HL-60/S4 (cell line): ENCODE results near the gene PNMT.

Source experiments
- in situ Hi-C: fragments of 300-500 bp; cut with MboI; formaldehyde crosslinking; loops from 2 replicates; pipeline ENCODE4 v1.14.3; 2022; ENCODE audit warnings: low sequenced_read_pairs

The PNMT gene

DNA sequence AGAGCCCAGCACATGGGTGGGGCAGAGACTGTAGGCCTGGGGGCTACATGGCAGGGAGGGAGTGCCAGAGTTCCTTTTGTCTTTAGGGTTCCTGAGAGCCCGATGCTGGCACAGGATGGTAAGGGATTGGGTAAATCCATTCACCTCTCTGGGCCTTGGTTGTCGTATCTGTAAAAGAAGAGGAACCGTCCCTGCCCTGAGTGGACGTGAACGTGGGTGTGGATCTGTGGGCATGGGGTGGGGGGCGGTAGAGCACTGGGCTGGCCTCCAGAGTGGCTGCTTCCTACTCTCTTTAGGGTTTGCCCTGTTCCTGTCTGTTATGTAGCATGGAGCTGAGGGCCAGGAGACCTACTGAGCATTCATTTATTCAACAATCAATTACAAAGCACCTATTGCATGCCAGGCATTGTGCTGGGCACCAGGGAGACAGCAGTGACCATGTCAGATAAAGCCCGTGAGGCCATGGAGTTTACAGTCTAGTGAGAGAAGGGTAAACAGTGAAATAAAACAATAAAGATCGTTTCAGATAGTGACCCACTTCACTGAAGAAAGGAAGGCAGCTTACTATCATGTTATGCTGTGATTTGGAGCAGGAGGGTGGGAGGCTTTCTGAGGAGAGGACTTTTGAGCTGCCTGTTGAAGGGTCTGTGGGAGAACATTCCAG, 16.2 kb upstream of the PNMT start:
- in situ Hi-C loops = no loop called here

DNA sequence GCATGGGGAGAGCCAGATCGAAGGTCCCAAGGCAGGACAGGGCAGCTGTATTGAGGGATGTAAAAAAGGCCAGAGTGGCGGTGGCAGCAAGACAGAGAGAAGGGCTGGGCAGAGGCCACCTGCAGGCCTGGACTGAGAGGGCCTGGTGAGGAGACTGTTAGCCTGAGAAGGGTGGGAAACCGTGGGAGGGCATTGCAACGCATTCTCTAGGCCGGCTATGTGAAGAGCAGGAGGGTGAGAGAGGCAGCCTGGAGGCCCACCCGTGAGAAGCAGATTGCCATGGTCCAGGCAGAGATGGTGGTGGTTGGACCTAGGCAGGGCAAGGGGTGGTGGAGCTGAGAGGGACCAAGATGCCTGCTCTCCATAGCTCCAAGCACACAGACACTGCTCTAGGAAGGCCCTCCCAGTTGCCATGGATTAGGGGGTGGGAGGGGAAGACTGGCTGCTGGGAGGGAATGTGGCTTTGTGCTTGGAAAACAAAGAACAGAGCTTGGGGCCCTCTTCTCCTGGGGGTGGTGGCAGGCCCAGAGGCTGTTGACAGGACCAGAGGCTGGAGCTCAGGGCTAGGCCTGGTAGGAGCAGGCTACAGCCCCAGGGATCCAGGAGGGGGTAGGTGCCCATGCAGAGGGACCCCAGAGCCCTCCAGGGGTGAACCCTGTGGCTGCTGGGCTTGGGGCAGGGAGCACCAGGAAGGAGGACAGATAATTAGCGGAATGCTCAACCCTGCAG, 15.5 kb upstream of the PNMT start:
- in situ Hi-C loops = no loop called here

DNA sequence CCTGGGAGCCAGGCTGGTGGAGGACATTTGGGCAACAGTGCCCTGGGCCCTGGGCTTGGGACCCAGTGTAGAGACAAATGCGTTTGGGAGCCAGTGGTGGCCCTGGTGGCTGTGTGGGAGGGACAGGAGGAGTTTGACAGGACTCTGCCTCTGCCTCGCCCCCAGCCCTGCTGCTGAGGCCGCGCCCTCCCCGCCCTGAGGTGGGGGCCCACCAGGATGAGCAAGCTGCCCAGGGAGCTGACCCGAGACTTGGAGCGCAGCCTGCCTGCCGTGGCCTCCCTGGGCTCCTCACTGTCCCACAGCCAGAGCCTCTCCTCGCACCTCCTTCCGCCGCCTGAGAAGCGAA, 15.0 kb upstream of the PNMT start:
- in situ Hi-C loops = no loop called here

DNA sequence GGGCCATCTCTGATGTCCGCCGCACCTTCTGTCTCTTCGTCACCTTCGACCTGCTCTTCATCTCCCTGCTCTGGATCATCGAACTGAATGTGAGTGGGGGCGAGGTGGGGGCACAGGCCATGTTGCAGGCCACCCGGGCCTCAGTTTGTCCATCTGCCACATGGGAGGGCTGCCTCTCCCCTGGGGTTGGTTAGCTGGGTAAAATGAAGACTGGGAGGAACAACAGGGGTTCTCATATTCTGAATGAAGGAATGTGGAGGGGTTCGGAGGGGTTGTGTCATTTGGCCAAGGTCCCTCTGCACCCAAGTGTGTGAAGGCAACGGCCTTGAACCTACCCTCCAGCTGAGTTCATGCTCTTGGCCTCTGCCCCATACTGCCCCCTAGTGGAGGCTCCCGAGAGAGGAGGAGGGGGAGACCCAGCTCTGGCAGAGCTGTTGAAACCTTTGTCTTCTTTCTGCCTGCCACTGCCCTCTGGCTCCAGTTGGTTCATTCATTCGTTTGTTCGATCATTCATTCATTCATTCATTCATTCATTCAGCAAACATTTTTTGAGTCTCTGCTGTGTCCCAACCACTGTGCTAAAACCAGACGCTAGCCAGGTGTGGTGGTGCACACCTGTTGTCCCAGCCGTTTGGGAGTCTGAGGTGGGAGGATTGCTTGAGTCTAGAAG, 14.5 kb upstream of the PNMT start:
- in situ Hi-C loops = no loop called here

DNA sequence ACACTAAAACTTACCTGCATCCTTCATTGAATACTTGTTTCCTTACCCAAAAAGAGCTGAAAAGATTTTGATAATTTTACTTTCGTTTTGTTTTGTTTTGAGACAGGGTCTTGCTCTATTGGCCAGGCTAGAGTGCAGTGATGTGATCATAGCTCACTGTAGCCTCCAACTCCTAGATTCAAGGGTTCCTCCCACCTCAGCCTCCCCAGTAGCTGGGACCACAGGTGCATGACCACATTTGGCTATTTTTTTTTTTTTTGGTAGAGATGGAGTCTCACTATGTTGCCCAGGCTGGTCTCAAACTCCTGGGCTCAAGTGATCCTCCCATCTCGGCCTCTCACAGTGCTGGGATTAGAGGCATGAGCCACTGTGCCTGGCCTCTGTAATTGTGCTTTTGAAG, 13.1 kb upstream of the PNMT start:
- in situ Hi-C loops = no loop called here

DNA sequence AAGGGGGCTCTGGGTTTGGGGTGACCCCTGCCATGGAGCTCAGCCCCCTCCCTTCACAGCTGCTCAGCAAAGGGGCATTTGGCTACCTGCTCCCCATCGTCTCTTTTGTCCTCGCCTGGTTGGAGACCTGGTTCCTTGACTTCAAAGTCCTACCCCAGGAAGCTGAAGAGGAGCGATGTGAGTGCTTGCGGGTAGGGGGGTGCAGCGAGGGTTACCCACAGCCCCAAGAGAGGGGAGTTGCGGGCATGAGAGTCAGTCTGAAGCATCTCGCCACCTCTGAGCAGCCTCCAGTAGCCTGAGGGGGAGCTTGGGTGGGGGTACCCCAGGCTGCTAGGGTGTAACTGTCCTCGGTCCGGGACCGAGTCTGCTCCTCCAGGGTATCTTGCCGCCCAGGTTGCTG, 9.9 kb upstream of the PNMT start:
- in situ Hi-C loops = no loop called here

DNA sequence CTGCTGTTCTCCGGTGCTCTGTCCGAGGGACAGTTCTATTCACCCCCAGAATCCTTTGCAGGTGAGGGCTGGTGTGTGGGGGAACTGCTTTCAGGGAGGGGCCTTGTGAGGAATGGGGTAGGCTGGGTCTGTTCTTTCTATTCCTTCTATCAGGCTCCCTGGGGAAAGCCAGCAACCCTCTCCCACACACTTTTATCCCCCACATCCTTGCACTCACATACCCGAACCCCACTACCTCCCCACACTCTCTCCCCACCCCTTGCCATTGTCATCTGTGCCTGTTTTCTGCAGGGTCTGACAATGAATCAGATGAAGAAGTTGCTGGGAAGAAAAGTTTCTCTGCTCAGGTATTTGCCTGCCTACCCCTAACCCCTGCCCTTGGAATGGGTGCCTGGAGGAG, 9.5 kb upstream of the PNMT start:
- in situ Hi-C loops = no loop called here

DNA sequence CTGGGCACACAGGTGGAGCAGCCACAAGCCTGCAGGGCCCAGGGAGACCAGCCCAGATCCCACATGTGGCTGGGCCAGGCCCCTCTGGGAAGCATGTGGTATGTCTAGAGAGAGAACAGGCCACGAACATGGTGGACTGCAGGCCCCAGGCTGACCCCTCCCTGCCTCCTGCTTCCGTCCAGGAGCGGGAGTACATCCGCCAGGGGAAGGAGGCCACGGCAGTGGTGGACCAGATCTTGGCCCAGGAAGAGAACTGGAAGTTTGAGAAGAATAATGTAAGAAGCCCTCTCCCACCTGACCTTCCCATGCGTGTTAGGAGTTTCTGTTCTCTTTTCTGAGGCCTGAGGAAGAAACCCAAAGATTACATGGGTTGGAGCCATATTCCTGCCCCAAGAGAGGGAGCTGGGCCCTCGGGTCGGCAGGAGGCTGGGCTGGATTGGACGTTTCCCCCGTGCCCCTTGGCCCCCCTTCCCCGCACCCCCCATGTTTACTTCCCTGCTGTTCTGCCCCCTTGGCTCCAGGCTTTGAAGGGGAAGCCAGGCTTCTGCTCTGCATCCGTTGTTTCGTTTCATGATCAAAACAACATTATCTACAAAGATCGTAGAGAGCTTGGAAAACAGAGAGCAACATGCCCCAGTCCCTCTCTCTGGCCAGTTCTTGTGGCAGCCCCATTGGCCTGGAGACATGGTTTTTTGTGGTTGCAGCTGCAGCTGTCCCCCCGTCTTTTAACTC, 8.8 kb upstream of the PNMT start:
- in situ Hi-C loops = no loop called here

DNA sequence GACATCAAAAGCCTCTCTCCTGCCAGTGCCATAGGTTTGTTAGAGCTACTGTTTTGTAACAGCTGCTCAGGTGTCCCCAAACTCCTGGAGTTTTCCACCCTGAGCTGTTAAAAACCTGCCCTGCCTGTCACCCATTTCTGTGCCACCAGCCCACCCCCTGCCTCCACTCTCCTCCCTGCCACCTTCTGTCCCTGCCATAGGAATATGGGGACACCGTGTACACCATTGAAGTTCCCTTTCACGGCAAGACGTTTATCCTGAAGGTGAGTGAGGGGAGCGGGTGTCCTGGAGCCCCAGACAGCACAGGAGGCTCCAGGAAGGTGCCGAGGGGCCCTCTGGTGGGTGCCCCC, 8.3 kb upstream of the PNMT start:
- in situ Hi-C loops = no loop called here

DNA sequence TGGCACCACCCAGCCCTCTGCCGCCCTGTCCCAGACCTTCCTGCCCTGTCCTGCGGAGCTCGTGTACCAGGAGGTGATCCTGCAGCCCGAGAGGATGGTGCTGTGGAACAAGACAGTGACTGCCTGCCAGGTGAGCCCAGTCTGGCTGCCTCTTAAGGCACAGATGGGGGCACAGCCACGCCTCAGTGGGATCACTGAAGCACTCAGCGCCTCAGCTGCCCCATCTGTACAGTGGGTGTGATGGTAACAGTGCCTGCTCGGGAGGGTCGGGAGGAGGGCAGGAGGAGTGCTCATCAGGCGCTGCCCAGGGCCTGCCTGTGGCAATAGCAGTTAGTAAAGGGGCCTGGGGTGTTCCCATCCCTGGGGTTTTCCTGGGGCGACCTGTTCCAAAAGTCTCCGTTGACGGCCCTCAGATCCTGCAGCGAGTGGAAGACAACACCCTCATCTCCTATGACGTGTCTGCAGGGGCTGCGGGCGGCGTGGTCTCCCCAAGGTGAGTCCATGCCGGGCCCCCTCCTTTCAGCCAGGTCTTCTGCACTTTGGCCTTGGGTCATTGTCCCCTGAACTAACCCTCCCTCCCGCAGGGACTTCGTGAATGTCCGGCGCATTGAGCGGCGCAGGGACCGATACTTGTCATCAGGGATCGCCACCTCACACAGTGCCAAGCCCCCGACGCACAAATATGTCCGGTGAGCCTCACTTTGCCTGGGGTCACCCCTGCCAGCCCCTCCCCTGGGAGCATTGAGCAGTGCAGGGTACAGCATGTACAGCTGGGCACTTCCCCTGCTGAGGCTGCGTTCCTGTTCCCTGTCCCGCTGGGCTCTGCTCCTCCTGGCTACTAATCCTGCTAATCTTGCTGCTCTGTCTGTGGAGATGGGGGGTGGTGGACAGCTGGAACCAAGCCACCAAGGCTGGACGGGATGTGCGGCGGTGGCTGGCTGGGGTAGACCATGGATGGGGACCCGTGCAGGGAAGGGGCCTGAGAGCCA, 7.6 kb upstream of the PNMT start:
- in situ Hi-C loops = no loop called here

DNA sequence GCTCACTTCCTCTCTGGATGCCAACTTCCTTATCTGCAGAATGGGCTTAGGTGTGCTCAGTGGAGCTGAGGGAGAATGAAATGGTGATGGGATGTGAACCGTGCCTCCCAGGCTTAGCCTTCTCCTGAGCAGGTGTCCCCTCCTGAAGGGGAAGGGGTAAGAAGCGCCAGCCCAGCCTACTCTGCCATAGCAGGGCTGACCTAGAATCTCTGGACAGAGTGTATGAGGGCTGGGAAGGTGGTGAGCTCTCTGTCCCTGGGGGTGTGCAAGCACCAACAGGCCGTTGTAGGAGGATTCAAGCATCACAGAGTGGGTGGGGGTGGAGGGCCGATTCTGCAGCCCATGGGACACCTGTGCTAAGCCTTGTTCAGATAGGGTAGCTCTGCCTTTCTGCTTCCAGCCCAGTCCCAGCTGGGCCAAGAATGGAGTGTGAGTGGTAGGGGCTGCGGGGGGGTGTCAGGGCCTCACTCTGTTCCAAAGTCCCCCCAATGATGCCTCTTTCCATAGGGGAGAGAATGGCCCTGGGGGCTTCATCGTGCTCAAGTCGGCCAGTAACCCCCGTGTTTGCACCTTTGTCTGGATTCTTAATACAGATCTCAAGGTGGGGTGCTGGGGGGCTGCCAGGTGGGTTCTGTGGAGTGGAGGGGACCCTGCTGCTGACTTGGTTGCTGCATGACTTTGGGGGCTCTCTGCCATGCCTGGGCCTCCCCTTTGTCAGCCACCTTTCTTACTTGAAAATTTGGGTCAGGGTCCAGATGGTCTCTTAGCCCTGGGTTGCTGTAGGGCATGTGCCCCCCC, 6.3 kb upstream of the PNMT start:
- in situ Hi-C loops = no loop called here

DNA sequence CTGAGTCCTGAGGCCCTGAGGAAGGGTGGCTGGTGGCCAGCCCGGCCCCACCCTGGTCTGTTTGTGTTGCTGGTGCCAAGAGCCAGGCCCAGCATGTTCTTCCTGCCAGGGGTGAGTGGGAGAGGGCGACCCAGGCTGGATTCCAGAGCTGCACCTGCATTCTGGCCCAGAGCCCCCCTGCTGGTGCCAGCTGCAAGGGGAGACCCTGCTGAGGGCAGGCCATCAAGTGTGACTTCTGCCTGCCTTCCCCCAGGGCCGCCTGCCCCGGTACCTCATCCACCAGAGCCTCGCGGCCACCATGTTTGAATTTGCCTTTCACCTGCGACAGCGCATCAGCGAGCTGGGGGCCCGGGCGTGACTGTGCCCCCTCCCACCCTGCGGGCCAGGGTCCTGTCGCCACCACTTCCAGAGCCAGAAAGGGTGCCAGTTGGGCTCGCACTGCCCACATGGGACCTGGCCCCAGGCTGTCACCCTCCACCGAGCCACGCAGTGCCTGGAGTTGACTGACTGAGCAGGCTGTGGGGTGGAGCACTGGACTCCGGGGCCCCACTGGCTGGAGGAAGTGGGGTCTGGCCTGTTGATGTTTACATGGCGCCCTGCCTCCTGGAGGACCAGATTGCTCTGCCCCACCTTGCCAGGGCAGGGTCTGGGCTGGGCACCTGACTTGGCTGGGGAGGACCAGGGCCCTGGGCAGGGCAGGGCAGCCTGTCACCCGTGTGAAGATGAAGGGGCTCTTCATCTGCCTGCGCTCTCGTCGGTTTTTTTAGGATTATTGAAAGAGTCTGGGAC, 5.5 kb upstream of the PNMT start:
- in situ Hi-C loops = no loop called here

DNA sequence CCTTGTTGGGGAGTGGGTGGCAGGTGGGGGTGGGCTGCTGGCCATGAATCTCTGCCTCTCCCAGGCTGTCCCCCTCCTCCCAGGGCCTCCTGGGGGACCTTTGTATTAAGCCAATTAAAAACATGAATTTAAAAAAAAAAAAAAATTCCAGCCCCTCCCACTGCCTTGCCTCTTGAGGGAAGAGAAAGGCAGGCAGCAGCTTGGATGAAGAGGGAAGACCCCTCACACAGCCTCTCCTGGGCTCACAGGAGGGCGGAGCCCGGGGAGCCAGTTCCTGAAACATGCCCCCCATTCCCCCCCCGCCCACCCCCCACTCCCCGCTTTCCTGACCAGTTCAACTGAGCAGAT, 4.9 kb upstream of the PNMT start:
- in situ Hi-C loops = no loop called here

DNA sequence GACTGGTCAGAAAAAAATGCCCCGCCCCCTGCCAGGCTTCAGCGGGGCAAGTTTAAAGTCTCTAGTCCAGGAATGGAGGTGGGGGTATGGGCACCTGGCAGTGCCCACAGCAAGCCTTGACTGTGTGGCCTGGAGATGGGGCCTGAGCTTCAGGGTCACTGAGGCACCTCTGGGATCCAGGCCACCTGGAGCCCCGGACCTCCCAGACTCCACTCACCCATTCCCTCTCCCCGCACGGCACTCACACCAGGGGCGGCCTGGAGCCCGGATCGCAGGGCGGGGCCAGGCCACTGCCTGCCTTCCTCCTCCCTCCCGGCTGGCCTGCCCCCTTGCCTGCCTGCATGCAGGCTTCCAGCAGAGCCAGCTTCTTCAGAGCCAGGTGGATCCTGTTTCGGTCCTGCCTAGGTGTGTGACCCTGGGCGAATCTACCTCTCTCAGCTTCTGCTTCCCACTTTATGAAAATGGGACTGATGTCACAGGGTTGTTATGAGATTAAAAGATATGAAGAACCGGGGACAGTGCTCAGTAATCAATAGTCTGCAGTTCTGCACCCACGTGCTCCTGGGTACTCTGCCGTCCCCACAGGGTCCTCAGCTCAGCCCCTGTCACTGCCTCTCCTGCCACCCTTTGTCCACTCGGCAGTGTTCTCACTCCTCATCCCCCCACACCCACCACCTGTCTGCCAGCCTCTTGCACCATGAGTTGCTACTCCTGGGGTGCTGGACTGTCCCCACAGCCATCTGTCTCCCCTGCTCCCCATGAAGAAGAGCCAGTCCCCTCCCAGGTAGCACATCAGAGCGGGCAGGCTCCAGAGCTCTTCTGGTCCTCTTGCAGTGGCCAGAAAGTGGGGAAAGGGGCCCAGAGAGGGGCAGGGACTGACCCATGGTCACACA, 4.3 kb upstream of the PNMT start:
- in situ Hi-C loops = no loop called here

DNA sequence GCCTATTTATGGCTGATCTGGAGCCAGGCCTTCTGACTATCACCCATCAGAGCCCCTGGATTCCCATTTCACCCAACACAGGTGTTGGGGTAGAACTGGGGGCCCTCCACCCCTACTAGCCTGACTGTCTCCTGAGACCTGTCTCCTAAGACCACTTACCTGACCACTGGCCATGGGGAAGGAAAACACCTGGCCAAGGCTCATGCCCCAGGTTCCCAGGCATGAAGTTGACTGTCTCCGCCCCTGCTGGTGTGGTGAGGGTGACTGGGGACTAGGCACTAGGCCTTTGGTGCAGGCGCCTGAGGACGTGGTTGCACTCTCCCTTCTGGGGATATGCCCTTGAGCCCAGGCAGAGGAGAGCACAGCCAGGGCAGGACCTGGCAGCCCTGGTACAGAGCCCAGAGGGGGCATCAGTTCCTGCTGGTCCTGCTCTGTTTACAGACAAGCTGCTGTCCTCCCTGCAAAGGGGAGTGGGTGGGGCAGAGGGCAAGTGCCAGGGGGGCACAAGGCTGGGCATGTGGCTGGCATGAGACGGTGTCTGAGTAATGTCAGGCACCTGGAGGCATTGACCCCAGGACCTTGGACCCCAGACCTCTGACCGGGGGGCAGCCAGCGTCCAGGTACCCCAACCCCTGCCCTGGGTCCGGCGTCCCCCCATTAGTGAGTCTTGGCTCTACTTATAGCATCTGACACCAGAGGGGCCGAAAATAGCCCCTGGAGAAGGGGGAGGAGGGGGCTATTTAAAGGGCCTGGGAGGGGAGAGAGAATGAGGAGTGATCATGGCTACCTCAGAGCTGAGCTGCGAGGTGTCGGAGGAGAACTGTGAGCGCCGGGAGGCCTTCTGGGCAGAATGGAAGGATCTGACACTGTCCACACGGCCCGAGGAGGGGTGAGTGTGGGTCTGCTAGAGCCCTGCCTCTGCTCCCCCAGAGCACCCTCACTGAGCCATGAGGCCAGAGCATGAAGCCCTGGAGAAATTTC, 3.4 kb upstream of the PNMT start, which contains the start of gene TCAP:
TSS of gene TCAP (plus strand) at position 769 of the 981 bp plus-strand sequence. CDS start at position 780, 11 bp downstream.
- in situ Hi-C loops = no loop called here

DNA sequence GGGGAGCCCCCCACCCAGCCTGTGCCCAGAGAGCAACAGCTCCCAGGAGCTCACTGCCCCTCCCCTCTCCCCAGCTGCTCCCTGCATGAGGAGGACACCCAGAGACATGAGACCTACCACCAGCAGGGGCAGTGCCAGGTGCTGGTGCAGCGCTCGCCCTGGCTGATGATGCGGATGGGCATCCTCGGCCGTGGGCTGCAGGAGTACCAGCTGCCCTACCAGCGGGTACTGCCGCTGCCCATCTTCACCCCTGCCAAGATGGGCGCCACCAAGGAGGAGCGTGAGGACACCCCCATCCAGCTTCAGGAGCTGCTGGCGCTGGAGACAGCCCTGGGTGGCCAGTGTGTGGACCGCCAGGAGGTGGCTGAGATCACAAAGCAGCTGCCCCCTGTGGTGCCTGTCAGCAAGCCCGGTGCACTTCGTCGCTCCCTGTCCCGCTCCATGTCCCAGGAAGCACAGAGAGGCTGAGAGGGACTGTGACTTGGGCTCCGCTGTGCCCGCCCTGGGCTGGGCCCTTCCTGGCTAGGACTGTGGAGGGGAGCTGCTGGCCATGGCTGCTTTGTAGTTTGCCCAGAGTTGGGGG, 2.5 kb upstream of the PNMT start:
- in situ Hi-C loops = no loop called here

DNA sequence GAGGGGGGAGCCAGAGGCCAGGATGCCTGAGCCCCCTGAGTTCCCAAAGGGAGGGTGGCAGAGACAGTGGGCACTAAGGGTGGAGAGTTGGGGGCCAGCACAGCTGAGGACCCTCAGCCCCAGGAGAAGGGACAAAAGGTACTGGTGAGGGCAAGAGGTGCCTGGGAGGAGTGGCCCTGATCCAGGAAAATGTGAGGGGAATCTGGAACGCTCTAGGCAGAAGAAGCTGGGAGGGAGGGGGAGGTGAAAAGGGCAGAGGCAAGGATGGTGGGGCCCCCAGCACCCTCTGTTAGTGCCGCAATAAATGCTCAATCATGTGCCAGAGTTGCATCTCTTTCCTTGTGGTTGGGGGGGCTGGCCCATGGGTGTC, 2.0 kb upstream of the PNMT start:
- in situ Hi-C loops = no loop called here
